ENCODE results near the gene NAPA. TPM values are rescaled to one million over a fixed set of nuclear protein-coding genes. Genes with fewer than 3 reads are reported as not detected.

Gene NAPA
- 100 to 1,000 TPM; 127 to 213 TPM for total RNA-seq

DNA sequence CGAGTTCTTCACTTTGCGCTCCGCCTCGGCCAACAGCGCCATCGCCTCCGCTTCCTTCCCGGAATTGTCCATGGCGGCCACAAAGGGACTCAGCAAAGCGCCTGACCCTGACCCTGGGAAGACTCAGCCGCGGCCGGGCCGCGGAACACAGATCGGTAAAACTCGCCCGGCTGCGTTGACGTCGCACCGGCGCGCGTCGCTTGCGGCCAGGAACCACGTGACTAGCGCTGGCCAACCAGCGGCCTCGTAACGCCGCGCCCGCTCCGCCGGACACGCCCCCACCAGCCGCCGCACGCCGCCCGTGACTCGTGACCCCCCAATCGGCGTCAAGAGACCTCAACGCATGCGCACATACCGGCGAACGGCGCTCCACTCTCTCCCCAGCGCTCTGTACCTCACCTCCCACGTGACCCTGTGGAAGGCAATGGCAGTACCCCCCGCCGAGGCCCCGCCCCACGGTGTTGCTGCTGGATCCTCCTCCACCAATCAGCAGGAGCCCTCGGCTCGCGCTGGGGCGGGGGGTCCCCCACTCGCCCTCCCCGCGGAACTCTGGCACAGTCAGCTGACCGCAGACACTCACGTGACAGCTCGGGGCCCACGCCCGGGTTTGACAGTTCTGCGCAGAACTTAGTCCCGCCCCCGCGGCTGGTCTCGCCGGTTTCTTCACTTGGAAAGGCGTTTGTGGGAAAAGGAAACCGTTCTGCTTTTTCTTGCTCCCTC is at the start of gene NAPA:
Gene NAPA (minus strand): TSS at position 195 of the 720 bp plus-strand sequence. CDS start 123 bp downstream, at position 72.
- TF ChIP-seq, protein P1, sequence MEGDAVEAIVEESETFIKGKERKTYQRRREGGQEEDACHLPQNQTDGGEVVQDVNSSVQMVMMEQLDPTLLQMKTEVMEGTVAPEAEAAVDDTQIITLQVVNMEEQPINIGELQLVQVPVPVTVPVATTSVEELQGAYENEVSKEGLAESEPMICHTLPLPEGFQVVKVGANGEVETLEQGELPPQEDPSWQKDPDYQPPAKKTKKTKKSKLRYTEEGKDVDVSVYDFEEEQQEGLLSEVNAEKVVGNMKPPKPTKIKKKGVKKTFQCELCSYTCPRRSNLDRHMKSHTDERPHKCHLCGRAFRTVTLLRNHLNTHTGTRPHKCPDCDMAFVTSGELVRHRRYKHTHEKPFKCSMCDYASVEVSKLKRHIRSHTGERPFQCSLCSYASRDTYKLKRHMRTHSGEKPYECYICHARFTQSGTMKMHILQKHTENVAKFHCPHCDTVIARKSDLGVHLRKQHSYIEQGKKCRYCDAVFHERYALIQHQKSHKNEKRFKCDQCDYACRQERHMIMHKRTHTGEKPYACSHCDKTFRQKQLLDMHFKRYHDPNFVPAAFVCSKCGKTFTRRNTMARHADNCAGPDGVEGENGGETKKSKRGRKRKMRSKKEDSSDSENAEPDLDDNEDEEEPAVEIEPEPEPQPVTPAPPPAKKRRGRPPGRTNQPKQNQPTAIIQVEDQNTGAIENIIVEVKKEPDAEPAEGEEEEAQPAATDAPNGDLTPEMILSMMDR (IDR thresholded peaks at IDR 0.05): no peak
- Histone ChIP-seq H3K4me1 (peaks cover 0 to 47% of the 10 kb centered on the region in 2 donors), H3K4me3 (peak within 1 kb of the TSS; percentile 77 to 98), H3K27me3 (no peaks in the 10 kb centered on the region), H3K27ac (peak within 1 kb of the TSS; percentile 95 to 96), H3K9me3 (no peaks in the 10 kb centered on the region), H3K36me3 (no peaks in the 10 kb centered on the region)
- DNase-seq (ENCODE audit: low spot score): peak; percentile 100

DNA sequence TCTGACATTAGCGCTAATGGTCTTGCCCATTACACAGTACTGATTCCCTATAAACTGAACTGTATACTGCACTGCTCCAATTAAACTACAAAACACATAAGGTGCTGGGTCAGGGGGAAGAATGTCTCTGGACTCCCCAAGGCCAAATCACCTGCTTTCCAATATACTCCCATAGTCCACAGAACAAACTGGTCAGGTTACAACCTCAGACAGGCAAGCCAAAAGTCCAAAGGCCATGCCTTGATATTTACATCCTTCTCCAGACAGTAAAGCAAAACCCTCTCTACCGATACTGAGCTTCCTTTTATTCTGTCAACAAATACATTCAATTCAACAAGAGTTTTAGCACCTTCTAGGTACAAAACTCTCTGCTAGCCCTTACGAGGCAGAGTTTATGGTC is 49.2 kb upstream of the NAPA start:
- H3K4me1 ChIP-seq: no peaks in the 10 kb centered on the region
- H3K4me3 ChIP-seq: no peak overlapping the region
- H3K9me3 ChIP-seq: no peaks in the 10 kb centered on the region
- no peak overlapping the region for H3K27ac ChIP-seq
- H3K36me3 ChIP-seq: no peaks in the 10 kb centered on the region
- no peaks in the 10 kb centered on the region for H3K27me3 ChIP-seq
- TF ChIP-seq, protein P1 (IDR thresholded peaks at IDR 0.05): no peak
- no peak for DNase-seq (ENCODE audit: low spot score)

DNA sequence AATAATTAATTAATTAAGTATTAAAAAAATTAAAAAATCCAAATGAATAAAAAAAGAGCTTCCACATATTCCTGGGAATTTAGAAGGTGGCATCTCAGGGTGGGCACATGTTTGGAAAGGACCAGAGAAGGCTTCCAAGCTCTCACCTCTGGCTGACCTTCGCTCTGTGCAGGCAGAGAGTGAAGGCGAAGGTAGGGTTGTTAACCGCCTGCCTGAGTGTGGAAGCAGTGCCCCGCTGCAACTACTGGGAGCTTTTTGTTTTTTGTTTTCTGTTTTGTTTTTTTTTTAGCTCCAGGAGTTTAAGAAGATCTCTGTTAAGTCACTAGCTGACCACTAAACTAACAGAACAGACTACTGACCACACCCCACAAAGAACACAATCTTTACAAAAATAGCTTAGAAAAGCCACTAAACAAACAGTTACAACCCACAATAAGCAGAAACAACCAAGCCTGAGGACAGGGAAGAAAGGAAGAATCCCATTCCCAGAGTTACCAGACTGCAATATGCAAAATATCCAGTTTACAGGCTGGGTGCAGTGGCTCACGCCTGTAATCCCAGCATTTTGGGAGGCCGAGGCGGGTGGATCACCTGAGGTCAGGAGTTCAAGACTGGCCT is 46.7 kb upstream of the NAPA start:
- DNase-seq (ENCODE audit: low spot score): no peak
- H3K4me3 ChIP-seq: no peak overlapping the region
- TF ChIP-seq, protein P1 (IDR thresholded peaks at IDR 0.05): no peak

DNA sequence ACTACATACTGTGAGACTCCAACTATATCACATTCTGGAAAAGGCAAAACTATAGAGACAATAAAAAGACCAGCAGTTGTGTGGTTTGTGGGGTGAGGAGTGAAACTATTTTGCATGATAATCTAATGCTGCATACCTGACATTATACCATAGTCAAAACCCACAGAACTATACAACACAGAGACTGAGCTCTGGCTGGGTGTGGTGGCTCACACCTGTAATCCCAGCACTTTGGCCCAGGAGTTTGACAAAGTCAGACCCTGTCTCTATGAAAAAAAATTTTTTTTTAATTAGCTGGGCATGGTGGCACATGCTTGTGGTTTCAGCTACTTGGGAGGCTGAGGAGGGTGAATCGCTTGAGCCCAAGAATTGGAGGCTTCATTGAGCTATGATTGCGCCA is 46.1 kb upstream of the NAPA start:
- no peaks in the 10 kb centered on the region for H3K36me3 ChIP-seq
- no peak for DNase-seq (ENCODE audit: low spot score)
- H3K9me3 ChIP-seq: no peaks in the 10 kb centered on the region
- no peaks in the 10 kb centered on the region for H3K4me1 ChIP-seq
- no peak overlapping the region for H3K27ac ChIP-seq
- H3K27me3 ChIP-seq: no peaks in the 10 kb centered on the region
- no peak overlapping the region for H3K4me3 ChIP-seq
- TF ChIP-seq, protein P1 (IDR thresholded peaks at IDR 0.05): no peak

More for the DNA sequence above, 46.7 kb upstream of the NAPA start:
- no peaks in the 10 kb centered on the region for H3K27me3 ChIP-seq
- no peaks in the 10 kb centered on the region for H3K36me3 ChIP-seq
- no peaks in the 10 kb centered on the region for H3K9me3 ChIP-seq
- H3K27ac ChIP-seq: no peak overlapping the region
- H3K4me1 ChIP-seq: no peaks in the 10 kb centered on the region

DNA sequence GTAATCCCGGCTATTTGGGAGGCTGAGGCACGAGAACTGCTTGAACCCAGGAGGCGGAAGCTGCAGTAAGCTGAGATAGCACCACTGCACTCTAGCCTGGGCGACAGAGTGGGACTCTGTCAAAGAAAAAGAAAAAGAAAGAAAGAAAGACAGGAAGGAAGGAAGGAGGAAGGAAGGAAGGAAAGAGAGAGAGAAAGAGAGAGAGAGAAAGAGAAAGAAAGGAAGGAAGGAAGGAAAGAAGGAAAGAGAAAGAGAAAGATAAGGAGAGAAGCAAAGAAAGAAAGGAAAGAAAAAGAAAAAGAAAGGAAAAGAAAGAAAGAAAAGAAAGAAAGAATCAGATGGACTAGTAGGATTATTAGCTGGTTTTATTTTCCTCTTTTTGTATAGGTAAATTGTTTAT is 35.3 kb upstream of the NAPA start:
- no peaks in the 10 kb centered on the region for H3K36me3 ChIP-seq
- no peak overlapping the region for H3K27ac ChIP-seq
- H3K4me3 ChIP-seq: no peak overlapping the region
- TF ChIP-seq, protein P1 (IDR thresholded peaks at IDR 0.05): no peak
- H3K4me1 ChIP-seq: peaks cover 0 to 4% of the 10 kb centered on the region in 2 donors
- no peaks in the 10 kb centered on the region for H3K9me3 ChIP-seq
- H3K27me3 ChIP-seq: peaks cover 0 to 6% of the 10 kb centered on the region in 2 donors
- DNase-seq (ENCODE audit: low spot score): no peak

Data from right atrium auricular region (tissue), 2 donors.